Stimulated activated CD4-positive, alpha-beta T cell treated with anti-CD3 and anti-CD28 coated beads, Interleukin-2, amount 100 ng/mL, for 48 hours (primary cell): ENCODE data around the gene TRAF4.
"Not testable (repeated sequence)": the region's sequence is repeated elsewhere in the genome, so short reads cannot be mapped to it uniquely, and the experiment has no call there.

ENCODE experiments used
- DNase-seq, 2 donors: peaks; one replicate each; pipeline ENCODE4 v3.0.0-alpha.2; 2020

TRAF4 gene

GRCh38 chr17:28794846-28795441 lies 51.1 kb downstream of the TRAF4 start:
- not testable (repeated sequence) for DNase-seq

GRCh38 chr17:28796062-28796461 lies 52.3 kb downstream of the TRAF4 start:
- DNase-seq, result no peak
